ENCODE results near the gene ARL2.

The ARL2 gene

GRCh38 chr11:65014726-65015227, 817 bp downstream of the ARL2 start:
- Histone ChIP-seq H2AFZ (ENCODE audit: low read length) (peak overlapping the region; percentile 99), H3K27me3 (replicated peaks; ENCODE audit: insufficient read depth, low read length) (no peaks in the 10 kb centered on the region), H3K9ac (ENCODE audit: low read length) (peak overlapping the region; percentile 94), H3K4me3 (ENCODE audit: low read length) (peak overlapping the region; percentile 88), H3K27ac (ENCODE audit: low read length) (peak overlapping the region; percentile 98; the same call in 1 of the 2 replicates), H3K4me2 (ENCODE audit: low read depth, low read length) (peak overlapping the region; percentile 93), H3F3A (ENCODE audit: insufficient read depth, low read length) (peaks cover 14% of the 10 kb centered on the region; the same call in 1 of the 2 replicates), H3K36me3 (replicated peaks; ENCODE audit: insufficient read depth, low read length) (no peaks in the 10 kb centered on the region), H4K20me1 (ENCODE audit: insufficient read depth, low read length) (no peaks in the 10 kb centered on the region), H3K9me3 (replicated peaks; ENCODE audit: insufficient read depth, low read length) (no peaks in the 10 kb centered on the region), H3K79me2 (ENCODE audit: low read length) (peaks cover 7% of the 10 kb centered on the region), H3K9me2 (replicated peaks; ENCODE audit: insufficient read depth, low read length) (no peaks in the 10 kb centered on the region), H3K4me1 (ENCODE audit: low read length) (peaks cover 7% of the 10 kb centered on the region; the same call in 1 of the 2 replicates)
- no peak for DNase-seq
- TF ChIP-seq EZH2phosphoT487 (IDR thresholded peaks at IDR 0.05; ENCODE audit: low read length) (no peak), CTCF (IDR thresholded peaks at IDR 0.05; ENCODE audit: low read length) (no peak), EZH2 (optimal IDR thresholded peaks at IDR 0.05; ENCODE audit: low read depth, low read length) (no peak)

- H3K4me3 ChIP-seq (ENCODE audit: low read length) = no peak overlapping the region
- H3K27me3 ChIP-seq (replicated peaks; ENCODE audit: insufficient read depth, low read length) = no peaks in the 10 kb centered on the region
- H4K20me1 ChIP-seq (ENCODE audit: insufficient read depth, low read length) = no peaks in the 10 kb centered on the region
- no peak for TF ChIP-seq CTCF (IDR thresholded peaks at IDR 0.05; ENCODE audit: low read length)
- no peak for TF ChIP-seq EZH2phosphoT487 (IDR thresholded peaks at IDR 0.05; ENCODE audit: low read length)
- H3K9me3 ChIP-seq (replicated peaks; ENCODE audit: insufficient read depth, low read length) = no peaks in the 10 kb centered on the region
- peaks cover 7% of the 10 kb centered on the region; the same call in 1 of the 2 replicates for H3K4me1 ChIP-seq (ENCODE audit: low read length)
- no peak overlapping the region for H3K27ac ChIP-seq (ENCODE audit: low read length)
- no peaks in the 10 kb centered on the region for H3K9me2 ChIP-seq (replicated peaks; ENCODE audit: insufficient read depth, low read length)
- H2AFZ ChIP-seq (ENCODE audit: low read length) = no peak overlapping the region
- no peak overlapping the region for H3K4me2 ChIP-seq (ENCODE audit: low read depth, low read length)
- H3K36me3 ChIP-seq (replicated peaks; ENCODE audit: insufficient read depth, low read length) = no peaks in the 10 kb centered on the region
- peaks cover 14% of the 10 kb centered on the region; the same call in 1 of the 2 replicates for H3F3A ChIP-seq (ENCODE audit: insufficient read depth, low read length)
- no peak for DNase-seq
- no peak overlapping the region for H3K9ac ChIP-seq (ENCODE audit: low read length)
- peaks cover 7% of the 10 kb centered on the region for H3K79me2 ChIP-seq (ENCODE audit: low read length)
These were observed 2.7 kb downstream of the ARL2 start for GRCh38 chr11:65016705-65017104.

DNA sequence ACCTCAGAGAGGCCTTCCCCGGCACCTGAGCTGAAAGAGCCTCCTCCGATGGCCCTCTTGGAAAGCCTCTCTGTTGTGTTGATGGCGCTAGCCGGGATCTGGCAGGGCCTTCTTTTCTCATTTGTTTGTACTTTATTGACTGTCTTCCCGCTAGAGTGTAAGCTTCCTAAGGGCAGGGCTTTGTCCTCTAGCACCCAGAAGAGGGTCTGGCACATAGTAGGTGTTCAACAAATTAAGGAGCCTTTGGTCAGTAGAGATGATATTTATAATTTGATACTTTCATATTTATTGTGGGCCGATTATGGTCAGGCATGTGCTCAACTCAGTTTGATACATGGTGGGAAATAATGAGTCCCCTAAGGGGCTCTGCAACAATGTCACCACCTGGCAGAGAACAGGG, 4.0 kb downstream of the ARL2 start:
- Histone ChIP-seq H3K9me2 (replicated peaks; ENCODE audit: insufficient read depth, low read length) (no peaks in the 10 kb centered on the region), H3K36me3 (replicated peaks; ENCODE audit: insufficient read depth, low read length) (no peaks in the 10 kb centered on the region), H3K9ac (ENCODE audit: low read length) (no peak overlapping the region)

More for the DNA sequence above, 4.0 kb downstream of the ARL2 start:
- no peak for TF ChIP-seq CTCF (IDR thresholded peaks at IDR 0.05; ENCODE audit: low read length)
- TF ChIP-seq EZH2 (optimal IDR thresholded peaks at IDR 0.05; ENCODE audit: low read depth, low read length) = no peak
- no peak for TF ChIP-seq EZH2phosphoT487 (IDR thresholded peaks at IDR 0.05; ENCODE audit: low read length)
- Histone ChIP-seq H2AFZ (ENCODE audit: low read length) (no peak overlapping the region), H3K79me2 (ENCODE audit: low read length) (peaks cover 7% of the 10 kb centered on the region), H3K27ac (ENCODE audit: low read length) (no peak overlapping the region), H3K4me3 (ENCODE audit: low read length) (no peak overlapping the region), H4K20me1 (ENCODE audit: insufficient read depth, low read length) (no peaks in the 10 kb centered on the region), H3K4me1 (ENCODE audit: low read length) (peaks cover 4% of the 10 kb centered on the region; the same call in 1 of the 2 replicates), H3K27me3 (replicated peaks; ENCODE audit: insufficient read depth, low read length) (no peaks in the 10 kb centered on the region), H3K9me3 (replicated peaks; ENCODE audit: insufficient read depth, low read length) (no peaks in the 10 kb centered on the region), H3K4me2 (ENCODE audit: low read depth, low read length) (no peak overlapping the region), H3F3A (ENCODE audit: insufficient read depth, low read length) (peaks cover 11% of the 10 kb centered on the region; the same call in 1 of the 2 replicates)
- no peak for DNase-seq
